GM08714 (cell line): ENCODE results near the gene THRB.

ENCODE experiments used
- H3K4me3 ChIP-seq: fragments of 200-500 bp; sonication (Bioruptor generic); 2 replicates; pipeline ENCODE4 v1.5.1; 2014; ENCODE audit warnings: mild to moderate bottlenecking, low read length, inconsistent platforms
- ZNF274 ChIP-seq: IDR thresholded peaks from 2 replicates; pipeline ENCODE4 v1.6.1; 2012; ENCODE audit warnings: mild to moderate bottlenecking, low read depth, low read length

THRB gene

DNA sequence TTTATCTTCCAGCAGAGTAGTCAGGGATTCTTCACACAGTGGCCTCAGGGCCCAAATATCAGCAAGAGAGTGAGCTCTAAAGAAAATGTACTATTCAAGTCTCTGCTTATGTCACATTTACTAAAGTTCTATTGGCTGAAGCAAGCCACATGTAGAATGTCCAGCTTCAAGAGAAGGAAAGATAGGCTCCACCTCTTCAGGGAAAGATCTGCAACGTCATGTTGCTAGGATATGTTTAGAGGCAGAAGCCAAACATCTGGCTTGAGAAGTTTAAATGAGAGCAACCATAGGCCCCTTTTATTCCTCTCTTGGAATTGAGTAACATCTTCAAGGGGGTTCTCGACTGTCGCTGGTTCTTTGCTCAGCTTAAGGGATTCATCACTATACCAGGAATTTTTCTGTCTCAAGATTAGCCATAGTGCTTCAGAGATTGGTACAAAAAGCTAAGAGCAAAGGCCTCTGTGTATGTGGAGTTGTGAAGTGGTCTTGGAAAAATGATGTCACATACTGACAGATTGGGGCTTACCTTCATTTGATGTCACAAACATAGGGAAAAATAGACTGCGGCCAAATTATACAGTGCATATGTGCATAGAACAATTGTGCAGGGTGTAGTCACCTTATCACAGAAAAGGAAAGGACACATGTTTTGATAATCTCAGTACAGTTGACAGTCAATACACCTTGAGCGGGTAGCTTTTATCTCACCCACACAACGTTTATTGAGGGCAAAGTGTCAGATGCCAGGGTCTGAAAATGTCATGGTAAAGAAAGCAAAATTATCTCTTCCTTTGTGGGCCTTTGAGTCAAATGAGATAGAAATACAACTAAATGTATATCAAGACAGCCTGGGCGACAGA is 11.3 kb upstream of the THRB start:
- H3K4me3 ChIP-seq: no peak overlapping the region
- no peak for TF ChIP-seq ZNF274

DNA sequence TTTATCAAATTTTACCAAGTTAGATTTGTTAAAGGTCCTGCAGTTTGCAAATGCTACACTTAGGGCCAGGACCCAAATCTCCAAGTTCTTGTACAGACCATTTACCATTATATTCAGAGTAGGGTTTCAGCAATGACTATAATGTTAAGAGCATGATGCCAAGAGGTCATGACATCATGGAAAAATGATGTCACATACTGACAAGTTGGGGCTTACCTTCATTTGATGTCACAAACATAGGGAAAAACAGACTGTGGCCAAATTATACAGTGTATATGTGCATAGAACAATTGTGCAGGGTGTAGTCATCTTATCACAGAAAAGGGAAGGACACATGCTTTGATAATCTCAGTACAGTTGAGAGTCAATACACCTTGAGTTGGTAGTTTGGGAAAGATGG is 10.1 kb upstream of the THRB start:
- TF ChIP-seq ZNF274: no peak

DNA sequence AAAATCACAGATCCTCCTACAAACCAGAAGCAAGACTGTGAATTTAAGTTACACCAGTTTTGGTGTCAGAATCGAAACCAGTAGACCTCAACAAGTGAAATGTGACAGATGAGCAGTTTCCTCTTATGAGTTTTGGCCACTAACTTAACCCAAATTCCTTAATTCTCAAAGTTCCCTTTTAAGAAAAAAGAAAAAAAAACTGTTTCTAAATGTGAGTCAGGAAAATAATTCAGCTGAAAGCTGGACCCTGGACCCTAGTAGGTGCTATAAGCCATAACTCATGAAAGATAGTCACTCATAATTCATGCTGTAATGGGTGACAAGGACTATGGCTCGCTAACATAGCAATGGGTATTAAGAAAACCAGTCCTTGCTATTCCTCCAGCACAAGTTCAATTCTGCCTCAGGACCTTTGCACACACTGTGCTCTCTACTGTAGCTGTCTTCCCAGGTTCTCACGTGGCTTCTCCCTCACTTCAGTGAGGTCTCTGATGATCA is 9.0 kb upstream of the THRB start:
- no peak for TF ChIP-seq ZNF274
- no peak overlapping the region for H3K4me3 ChIP-seq

More for the DNA sequence above, 10.1 kb upstream of the THRB start:
- no peak overlapping the region for H3K4me3 ChIP-seq

DNA sequence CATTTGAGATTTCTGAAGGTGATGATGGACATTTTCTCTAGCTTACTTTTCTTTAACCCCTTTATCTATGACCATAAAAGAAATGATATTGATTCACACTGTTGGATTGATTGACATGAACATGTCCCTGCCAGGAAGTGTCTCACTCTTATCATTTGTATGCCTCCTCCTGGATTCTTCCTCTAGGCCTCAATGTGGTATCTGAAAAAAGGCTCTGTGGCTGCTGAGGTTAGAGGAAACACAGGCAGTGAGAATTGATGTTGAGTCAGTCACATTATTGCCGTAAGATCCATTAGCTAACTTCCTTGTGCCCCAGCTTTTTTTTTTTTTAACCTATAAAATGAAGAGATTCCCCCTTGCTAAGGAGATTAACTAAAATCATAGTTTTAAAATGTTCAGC is 8.0 kb upstream of the THRB start:
- H3K4me3 ChIP-seq: no peak overlapping the region
- no peak for TF ChIP-seq ZNF274

DNA sequence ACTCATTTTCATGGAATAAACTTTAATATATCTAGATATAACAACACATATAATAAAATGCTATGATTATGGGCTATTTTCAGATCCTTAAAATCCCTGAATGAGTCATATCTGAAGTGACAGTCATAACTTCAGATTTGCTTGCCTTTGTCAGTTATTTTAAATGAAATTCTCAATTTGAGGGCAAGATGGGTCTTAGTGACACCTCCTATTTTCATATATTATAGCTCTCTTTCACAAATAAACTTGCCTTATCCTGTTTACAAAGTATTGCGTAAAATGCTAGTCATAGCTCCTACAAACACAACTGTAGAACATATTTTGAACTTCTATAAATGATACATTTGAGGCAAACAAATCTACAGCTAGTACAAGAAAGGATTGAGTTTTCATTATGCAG is 6.2 kb upstream of the THRB start:
- no peak for TF ChIP-seq ZNF274
- H3K4me3 ChIP-seq: no peak overlapping the region

DNA sequence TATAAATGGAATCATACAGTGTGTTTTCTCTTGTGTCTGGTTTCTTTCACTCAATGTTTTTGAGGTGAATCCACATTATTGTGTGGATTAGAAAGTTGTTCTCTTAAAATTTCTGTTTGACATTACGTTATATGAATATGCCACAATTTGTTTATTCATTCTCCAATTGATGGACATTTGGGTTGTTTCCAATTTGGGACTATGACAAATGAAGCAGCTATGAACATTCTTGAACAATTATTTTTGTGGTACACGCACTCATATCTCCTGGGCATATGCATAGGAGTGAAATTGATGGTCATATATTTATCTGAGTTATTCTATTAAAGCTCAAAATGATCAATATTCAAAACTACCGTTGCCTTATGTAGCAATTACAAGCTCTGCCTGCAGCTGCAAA is 5.3 kb upstream of the THRB start:
- no peak overlapping the region for H3K4me3 ChIP-seq
- TF ChIP-seq ZNF274: no peak

DNA sequence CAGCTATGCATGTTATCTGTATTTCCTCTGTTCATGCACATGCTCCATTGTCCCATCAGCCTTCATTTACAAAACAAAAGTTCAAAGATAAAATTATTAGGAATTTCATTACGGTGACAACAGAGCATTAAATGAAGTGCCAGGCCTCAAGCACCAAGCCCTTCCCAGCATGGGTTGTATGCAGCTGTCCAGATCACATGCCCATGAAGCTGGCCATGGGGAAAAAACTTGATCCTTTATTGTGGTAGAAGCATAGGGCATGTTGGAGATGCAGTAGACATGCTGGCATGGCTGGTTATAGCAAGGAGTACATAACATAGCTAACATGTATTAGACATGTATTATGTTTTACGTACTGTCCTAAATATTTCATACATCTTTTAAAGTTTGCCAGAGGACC is 4.1 kb upstream of the THRB start:
- no peak for TF ChIP-seq ZNF274
- no peak overlapping the region for H3K4me3 ChIP-seq

DNA sequence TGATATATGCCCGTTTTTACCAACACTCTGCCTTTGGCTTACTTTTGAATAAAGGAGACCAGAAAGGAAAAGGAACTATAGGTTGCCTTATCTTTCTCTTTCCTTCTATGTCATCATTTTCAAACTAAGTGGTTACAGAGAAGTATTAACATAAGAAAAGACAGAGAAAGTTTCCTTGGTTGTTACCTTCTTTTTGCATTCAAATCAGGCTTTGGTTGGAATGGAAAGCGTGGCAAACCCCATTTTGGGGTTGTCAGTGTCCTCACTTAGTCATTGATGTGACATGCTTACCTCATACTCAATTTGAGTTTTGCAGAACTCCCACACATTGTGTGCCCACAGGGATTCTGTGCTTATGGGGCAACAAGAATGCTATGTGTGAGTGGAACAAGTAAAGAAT is 3.7 kb upstream of the THRB start:
- no peak for TF ChIP-seq ZNF274
- H3K4me3 ChIP-seq: no peak overlapping the region

DNA sequence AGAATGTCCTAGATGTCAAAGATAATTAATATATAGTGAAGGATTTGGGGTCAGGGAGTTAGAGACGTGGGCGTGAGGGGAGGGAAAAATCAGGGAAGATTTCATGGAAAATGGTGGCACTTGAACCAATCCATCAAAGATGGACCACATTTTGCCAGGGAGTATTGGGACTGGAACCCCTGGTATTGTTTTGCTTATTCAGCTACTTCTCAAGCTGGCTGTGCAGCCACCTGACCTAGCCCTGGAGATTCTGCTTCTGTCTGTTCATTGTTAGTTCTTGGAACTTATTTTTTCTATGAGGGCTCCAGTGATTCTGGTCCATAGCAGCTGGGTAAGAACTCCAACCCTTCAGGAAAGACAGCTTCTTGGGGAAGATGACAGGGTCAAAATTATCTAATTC is 3.3 kb upstream of the THRB start:
- H3K4me3 ChIP-seq: no peak overlapping the region
- no peak for TF ChIP-seq ZNF274

DNA sequence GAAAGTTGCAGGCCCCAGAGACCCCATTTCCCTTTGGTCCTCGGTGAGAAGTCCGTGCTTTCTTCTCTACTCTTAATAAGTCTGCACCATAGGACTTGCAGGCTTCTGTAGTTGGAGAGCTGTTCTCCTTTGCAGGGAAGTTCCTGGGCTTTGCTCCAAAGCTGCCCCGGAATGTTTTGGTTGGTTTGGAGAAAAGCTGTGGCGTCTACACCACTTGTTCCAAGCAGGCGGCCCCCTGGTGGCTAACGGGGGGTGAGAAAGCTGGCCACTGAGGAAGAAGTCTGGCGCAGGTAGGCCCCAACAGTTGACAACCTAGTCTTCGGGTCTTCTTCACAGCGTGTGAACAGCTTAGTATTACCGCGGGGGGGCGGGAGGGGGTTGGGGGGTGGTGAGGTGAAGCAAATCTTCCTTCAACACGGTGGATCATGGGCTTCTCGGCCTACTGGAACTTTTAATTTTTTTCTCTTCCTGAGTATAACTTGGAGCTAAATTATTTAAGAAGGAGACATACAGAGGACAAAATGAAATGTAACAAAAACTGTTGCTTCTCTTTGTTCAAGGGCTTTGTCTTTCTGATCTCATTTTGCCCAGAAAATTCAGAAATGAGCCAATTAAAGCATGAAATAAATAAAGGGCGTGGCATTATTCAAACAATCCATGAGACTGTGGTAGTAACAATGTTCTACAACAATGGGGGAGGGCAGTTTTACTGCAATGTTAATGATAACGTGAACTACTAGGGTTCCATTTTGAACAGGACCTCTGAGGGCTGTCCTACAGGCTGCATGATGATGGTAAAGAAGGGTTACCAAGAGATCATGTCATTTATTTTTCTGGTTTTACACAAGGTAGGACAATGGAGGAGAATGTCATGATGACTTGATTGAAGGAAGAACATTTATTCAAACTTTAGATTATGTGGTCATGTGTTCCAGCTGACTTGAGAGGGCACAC is 2.2 kb upstream of the THRB start:
- H3K4me3 ChIP-seq: no peak overlapping the region
- no peak for TF ChIP-seq ZNF274

DNA sequence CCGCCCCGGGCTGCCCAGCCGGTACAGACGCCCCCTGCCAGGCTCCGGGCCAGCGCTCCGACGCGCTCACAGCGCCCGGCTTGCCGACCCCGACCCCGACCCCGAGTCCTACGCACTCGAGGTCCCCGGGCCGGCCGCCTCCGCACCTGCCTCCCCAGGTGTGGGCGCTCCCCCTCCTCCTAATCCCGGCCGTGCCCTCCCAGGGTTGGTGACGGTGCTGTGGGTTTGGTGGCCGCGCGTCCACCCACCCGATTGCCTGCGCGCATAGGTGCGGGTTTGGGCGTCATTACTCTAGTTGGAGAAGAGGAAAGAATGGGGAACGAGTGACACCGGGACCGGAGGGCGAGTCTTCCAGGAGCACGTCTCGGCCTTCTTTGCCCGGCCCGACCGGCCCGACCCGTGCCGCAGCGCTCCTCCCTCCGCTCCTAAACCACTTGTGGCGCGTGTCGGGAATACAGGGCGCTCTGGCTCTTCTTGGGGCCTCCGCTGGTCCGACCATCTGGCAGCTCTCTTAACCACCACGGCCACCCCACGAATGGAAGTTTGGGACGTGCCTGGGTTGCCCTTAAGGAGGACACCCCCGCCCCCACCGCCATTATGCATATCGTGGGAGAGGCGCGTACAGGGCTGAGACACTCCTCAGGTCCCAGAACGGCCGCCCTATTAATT is 810 bp upstream of the THRB start:
- no peak overlapping the region for H3K4me3 ChIP-seq
- TF ChIP-seq ZNF274: no peak

DNA sequence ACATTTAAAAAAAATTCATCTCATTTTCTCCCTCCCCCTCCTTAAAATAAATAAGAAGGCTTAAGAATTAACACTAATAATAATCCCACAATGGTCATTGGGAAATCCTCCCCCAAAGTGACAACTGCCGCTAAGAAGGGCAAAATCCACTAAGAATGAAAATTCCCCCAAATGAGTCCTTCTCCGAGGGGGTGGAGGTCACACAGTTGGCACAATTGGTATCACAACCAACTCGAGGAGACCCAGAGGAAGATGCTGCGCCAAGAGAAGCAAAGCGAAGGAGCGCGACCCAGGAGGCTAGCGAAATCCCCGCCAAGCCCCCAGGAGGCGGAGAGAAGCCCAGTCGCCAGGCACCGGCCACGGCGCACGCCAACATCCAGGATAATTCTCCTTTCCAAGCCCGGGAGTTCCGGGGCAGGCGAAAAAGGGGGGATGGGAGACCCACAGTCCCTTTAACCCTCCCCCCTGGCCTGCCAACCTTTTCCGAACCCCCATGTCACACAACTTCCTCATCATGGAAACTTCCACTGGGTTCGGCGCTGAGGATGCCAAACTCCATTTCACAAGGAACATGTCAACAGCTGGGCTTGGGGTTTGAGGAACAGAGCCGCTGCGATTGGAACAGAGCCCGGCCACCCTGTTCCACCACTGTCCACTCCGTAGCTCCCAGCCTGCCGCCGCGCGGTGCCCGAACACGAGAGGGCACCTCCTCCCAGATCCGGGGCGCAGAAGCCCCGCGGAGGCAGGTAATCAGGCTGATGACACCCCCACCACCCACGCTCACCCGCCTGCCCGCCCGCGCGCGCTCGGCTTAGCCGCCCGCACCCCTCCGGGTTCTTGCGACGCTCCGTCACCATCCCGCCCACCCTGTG is 668 bp downstream of the THRB start:
- H3K4me3 ChIP-seq: no peak overlapping the region
- TF ChIP-seq ZNF274: no peak

DNA sequence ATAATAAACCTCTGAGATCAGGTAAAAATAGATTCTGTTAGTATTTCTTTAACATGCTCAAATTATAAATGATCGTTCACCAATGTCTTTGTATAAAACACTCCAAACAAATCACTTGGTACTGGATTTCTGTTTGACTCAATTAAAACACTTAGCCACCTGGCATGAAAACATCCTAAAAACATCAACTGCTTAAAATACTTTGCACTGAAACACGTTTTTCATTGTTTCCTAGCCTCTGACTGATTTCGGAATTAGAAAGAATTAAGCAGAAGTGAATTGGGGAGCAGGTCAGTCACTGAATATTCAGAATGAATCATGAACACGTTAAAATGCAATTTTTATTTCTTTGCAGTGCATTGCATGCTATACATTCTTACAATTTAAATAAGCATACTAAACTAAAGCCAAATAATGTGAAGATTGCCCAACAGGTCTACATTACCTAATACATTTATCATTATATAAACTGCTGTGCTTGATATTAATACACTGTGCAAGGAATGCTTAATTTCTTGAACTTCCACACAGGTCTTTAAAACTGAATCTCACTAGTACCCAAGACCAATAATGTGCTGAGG is 1.6 kb downstream of the THRB start:
- H3K4me3 ChIP-seq: no peak overlapping the region
- TF ChIP-seq ZNF274: no peak
